Left cardiac atrium (tissue), 4 donors: ENCODE results near the gene KIAA1328. TPM values are rescaled to one million over a fixed set of nuclear protein-coding genes. Genes with fewer than 3 reads are reported as not detected.

Experiments
- ATAC-seq, 2 donors: fragments of 200-7000 bp; cut with Tn5 transposase; one replicate each; pipeline ENCODE4 v1.9.1; 2020; ENCODE audit warnings: mild to moderate bottlenecking in 2 of 2, moderate library complexity in 2 of 2
- DNase-seq: peaks from one replicate; pipeline ENCODE4 v3.0.0-alpha.2; 2020
- intact Hi-C, 2 donors: fragments of 100-400 bp; cut with DNase I; formaldehyde crosslinking; loops; one replicate each; pipeline versions ENCODE4 v1.14.1 to v1.15.1; 2022 to 2023
- total RNA-seq, 2 donors: library from RNA; stranded (reverse); fragmentation: NEBNext Ultra II Directional; extraction: Animal tissue kit (Norgen Biotek cat#: 25700); gene quantifications; one replicate each; pipeline ENCODE4 v1.2.1, GENCODE V29; 2021
- donor health status: DM: no; HTN: yes; CAD: no.
- donor health status: DM: no; HTN: yes; CAD: no; lungs with severe emphysema.
- donor health status: DM: yes; HTN: yes; CAD: no.
- donor health status: Dilated cardiomyopathy.

The KIAA1328 gene
- total RNA-seq, 2 donors from 2014 or later = 5.4 to 6.5 TPM

DNA sequence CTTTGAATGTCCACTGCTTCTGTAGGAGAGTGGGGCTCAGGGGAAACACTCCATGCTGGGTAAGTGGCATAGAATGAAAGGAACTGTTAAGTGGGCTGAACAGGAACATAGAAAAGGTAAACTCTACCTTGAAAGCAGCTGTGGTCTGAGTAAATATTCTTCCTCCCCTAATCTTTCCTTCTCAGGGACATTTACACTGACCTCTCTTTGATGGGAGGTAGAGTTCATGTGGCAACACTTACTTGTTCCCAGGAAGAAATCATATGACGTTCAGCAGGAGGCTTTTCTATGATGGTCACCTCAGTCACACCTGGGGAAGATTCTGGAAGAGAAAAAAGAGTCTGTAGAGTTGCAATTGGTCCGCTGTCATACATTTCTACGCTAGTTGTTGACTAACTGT lies 10.3 kb upstream of the KIAA1328 start:
- no peak for ATAC-seq
- intact Hi-C loops = no loop called here
- DNase-seq = no peak

GRCh38 chr18:36819621-36820020 lies 9.3 kb upstream of the KIAA1328 start:
- intact Hi-C loops = no loop called here

DNA sequence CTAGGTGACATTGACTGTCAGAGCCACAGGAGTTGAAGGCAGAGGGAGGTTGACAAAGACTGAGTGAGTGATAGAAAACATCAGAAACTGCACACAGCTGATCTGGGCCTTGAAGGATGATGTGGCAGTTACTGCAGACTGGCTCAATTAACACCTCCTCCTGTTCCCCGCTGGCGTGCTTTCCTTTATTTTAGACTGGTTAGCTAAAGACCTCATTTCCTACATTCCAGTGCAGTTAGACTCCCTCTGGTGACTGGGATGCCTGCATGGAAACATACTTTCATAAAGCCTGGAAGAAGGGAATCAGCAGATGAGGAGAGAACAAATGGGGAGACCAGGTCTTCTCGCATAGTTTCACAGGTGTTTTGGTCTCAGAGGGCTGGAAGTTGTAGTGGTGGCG lies 7.2 kb upstream of the KIAA1328 start:
- DNase-seq = no peak
- ATAC-seq = no peak
- intact Hi-C loops = no loop called here

More at GRCh38 chr18:36819621-36820020, 9.3 kb upstream of the KIAA1328 start:
- DNase-seq (no peak), ATAC-seq (no peak)

DNA sequence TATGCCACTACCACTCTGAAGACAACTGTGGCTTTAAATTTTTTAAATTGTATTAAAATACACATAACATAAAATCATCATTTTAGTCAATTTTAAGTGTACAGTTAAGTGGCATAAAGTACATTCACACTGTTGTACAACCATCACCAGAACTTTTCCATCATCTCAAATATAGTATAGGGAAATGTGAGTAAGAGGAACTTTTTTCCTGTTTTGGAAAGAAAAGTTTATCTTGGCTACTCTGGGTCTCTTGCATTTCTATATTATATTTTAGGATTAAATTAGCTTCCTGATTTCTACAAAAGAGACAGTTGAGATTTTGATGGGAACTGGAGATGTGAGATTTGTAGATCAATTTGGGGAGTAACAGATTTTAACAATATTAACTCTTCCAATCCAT lies 3.4 kb upstream of the KIAA1328 start:
- ATAC-seq (no peak), DNase-seq (no peak)
- intact Hi-C loops = no loop called here

DNA sequence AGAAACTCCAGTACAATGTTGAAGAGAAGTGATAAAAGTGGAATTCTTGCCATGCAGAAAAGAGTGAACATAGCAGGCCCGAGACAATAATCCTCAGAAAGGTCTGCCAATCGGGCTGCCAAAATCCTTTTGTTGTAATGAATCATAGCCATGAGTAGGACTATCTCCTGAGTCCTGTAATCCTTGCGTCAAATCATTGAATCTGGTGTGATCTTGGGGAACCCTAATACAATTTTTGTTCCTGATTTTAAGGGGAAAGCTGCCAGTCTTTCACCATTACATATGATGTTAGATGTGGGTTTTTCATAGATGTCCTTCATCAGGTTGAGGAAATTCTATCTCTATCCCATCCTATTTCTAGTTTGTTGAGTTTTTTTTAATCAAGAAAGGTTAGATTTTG lies 2.4 kb upstream of the KIAA1328 start:
- no peak for ATAC-seq
- intact Hi-C loops = no loop called here
- DNase-seq = no peak

DNA sequence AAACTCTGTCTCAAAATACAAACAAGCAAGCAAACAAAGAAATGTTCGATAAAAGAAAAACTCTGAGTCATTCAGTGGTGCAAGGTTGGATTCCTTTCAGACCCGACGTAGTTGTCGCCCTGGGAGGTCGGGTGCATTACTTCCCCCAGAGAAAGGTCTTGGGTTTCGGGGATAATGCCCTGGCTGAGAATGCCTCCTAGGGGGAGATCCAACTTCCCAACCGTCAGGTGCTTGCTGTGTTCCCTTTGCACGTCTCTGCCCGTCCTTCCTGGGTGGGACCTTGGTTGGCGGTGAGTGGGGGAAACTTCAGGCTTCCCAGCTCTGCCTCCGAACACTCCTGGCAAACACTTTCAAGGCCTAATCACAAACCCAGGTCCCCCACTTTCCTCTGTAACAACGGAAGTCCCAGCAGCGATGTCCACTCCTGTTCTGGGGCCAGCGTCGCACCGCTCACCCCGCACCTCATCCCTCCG lies 734 bp upstream of the KIAA1328 start:
- intact Hi-C loops = no loop called here
- DNase-seq (no peak), ATAC-seq (peak; percentile 7 to 8)

DNA sequence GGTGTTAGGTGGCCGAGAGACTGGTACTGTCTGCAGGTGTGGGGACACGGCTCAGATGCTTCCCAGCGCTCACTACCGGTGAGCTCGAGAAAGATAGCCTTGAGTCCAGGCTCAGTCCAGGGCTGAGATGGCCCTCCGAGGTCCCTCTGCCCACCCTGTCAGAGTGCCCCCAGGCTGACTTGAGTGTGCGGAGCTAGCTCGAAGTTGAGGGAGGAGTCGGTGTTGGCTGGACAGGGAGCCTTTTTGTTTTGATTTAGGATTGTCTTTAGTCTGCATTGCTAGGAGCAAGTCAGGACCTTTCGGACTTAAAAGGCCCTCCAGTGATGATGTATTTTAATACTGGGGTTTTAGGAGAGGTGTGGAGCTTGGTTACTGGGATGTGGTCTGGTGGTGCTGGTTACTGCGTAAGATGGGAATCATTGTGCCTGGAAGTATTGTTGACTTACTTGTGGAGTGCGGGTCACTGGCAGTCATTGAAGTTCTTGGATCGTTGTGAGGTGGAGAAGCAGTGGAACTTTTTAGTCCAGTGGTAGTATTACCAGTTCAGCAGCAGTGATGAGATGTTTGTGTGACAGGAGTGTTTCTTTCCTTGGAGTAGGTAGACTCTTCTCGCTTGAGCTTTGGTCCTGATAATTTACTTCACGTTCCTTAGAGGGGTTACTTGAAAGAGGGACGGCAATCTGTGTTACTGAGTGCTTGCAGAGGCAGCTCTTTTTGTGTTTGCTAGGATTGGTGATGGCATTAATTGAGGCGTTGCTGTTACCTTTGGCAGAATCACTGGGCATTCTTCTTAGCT lies 633 bp downstream of the KIAA1328 start:
- ATAC-seq = peak; percentile 1 to 29
- DNase-seq = no peak

GRCh38 chr18:36830158-36830495 lies 1.2 kb downstream of the KIAA1328 start:
- DNase-seq = no peak
- no peak for ATAC-seq
- intact Hi-C loops = no loop called here

More for the DNA sequence above, 633 bp downstream of the KIAA1328 start:
- intact Hi-C loops = no loop called here

- DNase-seq (no peak), ATAC-seq (no peak)
- intact Hi-C loops = no loop called here
These were observed 2.2 kb downstream of the KIAA1328 start for GRCh38 chr18:36831139-36831538.

DNA sequence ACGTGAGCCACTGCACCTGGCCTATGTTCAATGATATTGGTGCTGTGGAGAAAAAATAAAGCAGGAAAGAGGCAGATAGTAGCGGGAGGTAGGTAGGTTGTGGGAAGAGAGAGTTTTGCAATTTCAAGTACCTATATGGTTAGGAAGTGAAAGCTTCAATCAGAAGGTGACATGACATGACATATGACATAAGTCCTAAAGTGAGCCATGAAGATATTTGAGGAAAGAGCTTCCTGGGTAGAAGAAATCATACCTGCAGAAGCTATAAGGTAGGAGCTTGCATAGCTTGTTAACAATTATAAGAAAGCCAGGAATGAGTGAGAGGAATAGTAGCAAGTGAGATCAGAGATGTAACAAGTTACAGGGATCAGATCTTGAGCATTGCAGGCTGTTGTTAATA lies 4.2 kb downstream of the KIAA1328 start:
- no peak for DNase-seq
- intact Hi-C loops = no loop called here
- ATAC-seq = no peak

DNA sequence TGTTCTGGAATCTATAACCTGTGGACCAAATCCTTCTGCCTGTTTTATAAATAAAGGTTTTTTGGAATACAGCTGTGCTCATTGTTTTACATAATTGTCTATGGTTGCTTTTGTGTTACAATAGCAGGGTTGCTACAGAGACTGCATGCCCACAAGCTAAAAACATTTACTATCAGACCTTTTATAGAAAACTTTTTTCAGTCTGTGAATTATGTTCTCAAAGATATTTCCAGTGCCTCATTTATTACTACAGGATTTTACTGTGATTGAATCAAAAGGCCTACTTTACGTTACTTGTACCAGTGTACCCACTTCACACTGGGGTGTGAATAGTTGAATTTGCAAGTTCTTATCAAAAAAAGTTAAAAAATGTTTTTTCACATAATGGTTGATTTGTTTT lies 7.0 kb downstream of the KIAA1328 start:
- intact Hi-C loops = no loop called here
- DNase-seq (no peak), ATAC-seq (no peak)

DNA sequence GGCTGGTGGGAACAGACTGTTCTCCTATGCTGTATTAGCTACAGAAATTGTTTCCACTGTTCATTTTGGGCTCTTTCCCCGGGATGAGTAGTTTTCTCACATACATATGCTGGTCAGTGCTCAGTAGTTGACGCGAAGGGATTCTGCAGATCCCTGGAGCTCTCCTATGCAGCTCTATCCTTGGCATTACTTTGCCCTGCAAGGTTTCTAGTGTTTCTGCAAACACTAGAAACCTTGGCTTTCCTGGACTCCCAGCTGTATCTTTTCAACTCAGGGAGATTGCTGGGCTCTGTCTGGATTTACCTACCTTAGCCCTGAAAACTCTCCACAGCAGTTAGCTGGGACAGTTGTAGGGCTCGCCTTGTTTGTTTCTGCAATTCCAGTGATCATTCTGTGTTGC lies 10.9 kb downstream of the KIAA1328 start:
- ATAC-seq = no peak
- intact Hi-C loops = no loop called here
- DNase-seq = no peak

- intact Hi-C loops = no loop called here
- DNase-seq = no peak
- ATAC-seq = no peak
These were observed 14.3 kb downstream of the KIAA1328 start for GRCh38 chr18:36843199-36843598.

GRCh38 chr18:36843784-36844183 lies 14.9 kb downstream of the KIAA1328 start:
- DNase-seq (no peak), ATAC-seq (no peak)
- intact Hi-C loops = no loop called here

GRCh38 chr18:36848609-36849008 lies 19.7 kb downstream of the KIAA1328 start:
- ATAC-seq = no peak
- intact Hi-C loops = no loop called here
- no peak for DNase-seq

GRCh38 chr18:36849288-36850006 lies 20.5 kb downstream of the KIAA1328 start:
- intact Hi-C loops = no loop called here
- ATAC-seq (no peak), DNase-seq (no peak)

GRCh38 chr18:36850527-36851201 lies 21.7 kb downstream of the KIAA1328 start:
- intact Hi-C loops = no loop called here
- DNase-seq (no peak), ATAC-seq (peak in 1 of 2 donors; percentile 99)

GRCh38 chr18:36851202-36851590 lies 22.3 kb downstream of the KIAA1328 start:
- intact Hi-C loops = no loop called here
- ATAC-seq (no peak), DNase-seq (no peak)

DNA sequence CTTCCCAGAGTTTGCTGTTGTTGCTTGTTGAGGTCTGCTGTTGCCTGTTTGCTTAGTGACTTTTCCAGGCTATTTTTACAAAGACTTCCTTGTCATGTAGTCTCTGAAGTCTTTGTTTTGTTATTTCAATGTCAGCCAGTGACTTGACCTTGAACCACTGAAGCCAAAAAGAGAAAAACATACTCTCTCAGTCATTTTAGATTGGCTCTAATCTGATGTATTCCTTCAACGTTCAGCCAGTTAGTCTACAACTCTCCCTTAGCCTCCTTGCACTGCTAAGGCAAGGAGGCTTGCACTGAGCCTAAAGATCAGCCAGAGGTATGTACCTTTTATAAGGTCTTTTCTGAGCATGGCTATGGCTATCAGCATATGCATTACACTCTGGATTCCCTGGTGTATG lies 27.9 kb downstream of the KIAA1328 start:
- intact Hi-C loops = no loop called here
- no peak for ATAC-seq
- no peak for DNase-seq

- intact Hi-C loops = no loop called here
These were observed 33.3 kb downstream of the KIAA1328 start for GRCh38 chr18:36862182-36862581.

More at GRCh38 chr18:36862182-36862581, 33.3 kb downstream of the KIAA1328 start:
- ATAC-seq = no peak
- DNase-seq = no peak
